HG03575 (cell line): ENCODE measurements around the gene SMIM14.
A peak's percentile ranks its signal among the peaks of the same experiment; 100 is the strongest.
"Not testable (repeated sequence)": the region's sequence is repeated elsewhere in the genome, so short reads cannot be mapped to it uniquely, and the experiment has no call there.

Experiments used
- ATAC-seq: cut with Tn5 transposase; IDR thresholded peaks from one replicate; pipeline ENCODE4 v1.9.1; 2021; ENCODE audit not compliant: unreplicated experiment, insufficient number of reproducible peaks, low FRiP score; ENCODE audit errors: extremely low read depth

Gene SMIM14

GRCh38 chr4:39548425-39549067 lies 90.1 kb downstream of the SMIM14 start:
- ATAC-seq, result no peak

GRCh38 chr4:39544580-39545315 lies 93.9 kb downstream of the SMIM14 start:
- ATAC-seq, result no peak

GRCh38 chr4:39544080-39544479 lies 94.6 kb downstream of the SMIM14 start:
- ATAC-seq, result not testable (repeated sequence)

- no peak for ATAC-seq
Observed at GRCh38 chr4:39543034-39543433, 95.6 kb downstream of the SMIM14 start.

- ATAC-seq, result no peak
Observed at GRCh38 chr4:39542611-39543012, 96.1 kb downstream of the SMIM14 start.

- no peak for ATAC-seq
Observed at GRCh38 chr4:39541987-39542610, 96.6 kb downstream of the SMIM14 start.

GRCh38 chr4:39539089-39539611 lies 99.5 kb downstream of the SMIM14 start:
- ATAC-seq, result no peak

GRCh38 chr4:39533541-39533940 lies 105.1 kb downstream of the SMIM14 start:
- no peak for ATAC-seq

- ATAC-seq, result not testable (repeated sequence)
Observed at GRCh38 chr4:39532237-39532636, 106.4 kb downstream of the SMIM14 start.

GRCh38 chr4:39530682-39531081 lies 108.0 kb downstream of the SMIM14 start:
- no peak for ATAC-seq

- no peak for ATAC-seq
Observed at GRCh38 chr4:39529534-39529933, 109.1 kb downstream of the SMIM14 start.

GRCh38 chr4:39528061-39528465 lies 110.6 kb downstream of the SMIM14 start:
- ATAC-seq, result no peak

GRCh38 chr4:39527296-39528060 lies 111.2 kb downstream of the SMIM14 start, which contains the start of gene UGDH:
UGDH (minus strand) TSS chr4:39527439; CDS start chr4:39521512, 5,927 bp downstream.
- ATAC-seq, result peak; percentile 52

- no peak for ATAC-seq
Observed at GRCh38 chr4:39526765-39527295, 111.8 kb downstream of the SMIM14 start.

- ATAC-seq, result no peak
Observed at GRCh38 chr4:39525822-39526690, 112.6 kb downstream of the SMIM14 start.

- ATAC-seq, result no peak
Observed at GRCh38 chr4:39524161-39524957, 114.3 kb downstream of the SMIM14 start.

GRCh38 chr4:39522068-39522467 lies 116.6 kb downstream of the SMIM14 start:
- no peak for ATAC-seq
